MM.1S (cell line): ENCODE results near the gene TRIM15.

Experiments
- CTCF ChIP-seq: fragments of 300-600 bp; sonication (generic); IDR thresholded peaks from 2 replicates; pipeline ENCODE4 v1.5.1; 2016; ENCODE audit warnings: antibody characterized with exemption, low read length, mixed read lengths
- EZH2phosphoT487 ChIP-seq: fragments of 300-600 bp; sonication (generic); IDR thresholded peaks from 2 replicates; pipeline ENCODE4 v1.6.1; 2018; ENCODE audit warnings: antibody characterized with exemption, low read length

- TF ChIP-seq EZH2phosphoT487: no peak
- TF ChIP-seq CTCF: no peak
Measured at GRCh38 chr6:30154061-30154460, 9.3 kb upstream of the TRIM15 start.
